Activated gamma-delta T cell treated with anti-CD3 and anti-CD28 coated beads, Interleukin-2, amount 50 U/mL, for 16 hours (primary cell): ENCODE data around the gene CYB5R4.
"Not testable (repeated sequence)": the region's sequence is repeated elsewhere in the genome, so short reads cannot be mapped to it uniquely, and the experiment has no call there.

Experiments
- DNase-seq: peaks from one replicate; pipeline ENCODE4 v3.0.0-alpha.2; 2020; ENCODE audit warnings: low read depth

The CYB5R4 gene

DNA sequence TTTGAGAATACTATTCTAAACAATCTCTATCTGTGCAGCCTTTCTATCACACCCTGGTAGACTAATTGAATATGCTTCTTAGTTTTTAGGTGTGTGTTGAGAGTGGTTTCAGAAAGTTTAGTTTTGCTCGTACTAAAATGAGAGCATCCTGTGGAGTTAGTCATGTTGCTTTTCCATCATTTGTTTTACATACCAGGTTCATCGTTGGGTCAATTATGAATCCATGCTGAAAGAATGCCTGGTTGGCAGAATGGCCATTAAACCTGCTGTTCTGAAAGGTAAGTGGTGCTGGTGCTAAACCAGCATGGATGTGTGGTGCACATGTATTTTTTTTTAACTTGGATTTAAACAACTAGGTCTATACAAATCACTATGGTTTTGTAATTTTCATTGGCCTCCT, 49.3 kb downstream of the CYB5R4 start:
- DNase-seq, result no peak

DNA sequence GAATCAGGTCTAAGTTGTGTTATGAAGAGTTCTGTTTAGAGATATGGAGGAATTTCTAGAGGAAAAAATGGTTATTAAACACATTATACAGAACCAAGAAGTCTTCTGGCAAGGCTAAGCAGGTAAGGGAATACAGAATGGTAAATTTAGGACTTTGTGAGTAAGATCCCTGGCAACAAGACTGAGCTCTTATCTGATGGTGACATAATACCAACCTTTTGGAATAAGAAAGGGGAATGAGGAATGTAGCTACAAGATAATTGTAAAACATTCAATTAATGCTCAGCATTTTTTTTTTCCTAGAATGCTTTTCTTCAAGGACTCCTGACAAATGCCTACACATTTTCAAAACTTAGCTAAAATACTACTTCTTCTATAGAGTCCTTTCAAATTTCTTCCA, 51.8 kb downstream of the CYB5R4 start:
- no peak for DNase-seq

DNA sequence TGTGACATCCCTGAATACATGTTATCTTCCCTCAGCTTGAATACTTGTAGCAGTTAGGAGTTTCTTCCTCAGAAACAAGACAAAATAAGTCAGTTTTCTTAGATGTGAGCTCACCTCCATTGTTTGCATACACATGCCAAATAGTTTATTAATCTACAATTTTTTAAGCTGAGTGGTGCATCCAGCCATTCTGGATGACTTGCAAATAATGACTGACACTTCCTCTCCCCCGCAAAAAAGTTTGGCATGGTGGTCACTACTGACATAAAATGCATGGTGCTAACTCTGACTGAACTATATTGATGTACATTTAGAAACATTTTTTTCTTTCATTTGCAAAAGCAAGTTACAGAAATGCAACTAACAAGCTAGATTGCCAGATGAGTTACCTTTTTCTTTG, 55.5 kb downstream of the CYB5R4 start:
- DNase-seq, result no peak

DNA sequence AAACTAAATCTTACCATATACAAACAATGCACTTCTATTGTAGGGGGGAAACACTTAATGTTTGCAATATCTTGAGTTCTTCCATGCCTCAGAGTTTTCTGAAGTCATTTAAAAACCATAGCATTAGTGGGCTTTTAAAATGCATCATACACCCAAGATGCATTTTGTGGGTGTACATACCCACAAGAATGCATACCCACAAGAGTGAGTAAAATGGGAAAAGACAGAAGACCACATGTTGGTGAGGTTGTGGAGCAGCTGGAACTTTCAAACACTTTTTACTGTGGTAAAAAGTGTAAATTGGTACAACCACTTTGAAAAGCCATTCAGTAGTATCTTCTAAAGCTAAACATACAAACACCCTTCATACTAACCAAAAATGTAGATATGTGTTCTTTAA, 57.5 kb downstream of the CYB5R4 start:
- no peak for DNase-seq

DNA sequence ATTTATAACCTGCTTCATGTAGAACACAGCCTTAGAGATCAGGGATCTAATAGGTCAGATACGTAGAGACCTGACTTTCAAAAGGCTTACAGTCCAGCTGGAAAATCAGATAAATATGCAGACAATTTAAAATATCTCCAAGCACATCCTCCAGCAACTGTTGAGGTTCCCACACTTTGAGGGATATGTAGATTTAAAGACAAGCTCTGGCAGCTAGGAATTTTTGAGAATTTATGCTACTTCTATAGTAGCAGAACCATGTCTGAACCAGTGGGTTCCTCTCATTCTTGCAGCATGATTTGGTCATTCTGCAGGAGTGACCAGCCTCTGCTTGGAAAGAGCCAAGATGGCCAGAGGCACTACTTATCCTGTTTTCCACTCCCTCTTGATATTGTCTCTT, 60.5 kb downstream of the CYB5R4 start:
- DNase-seq, result no peak

DNA sequence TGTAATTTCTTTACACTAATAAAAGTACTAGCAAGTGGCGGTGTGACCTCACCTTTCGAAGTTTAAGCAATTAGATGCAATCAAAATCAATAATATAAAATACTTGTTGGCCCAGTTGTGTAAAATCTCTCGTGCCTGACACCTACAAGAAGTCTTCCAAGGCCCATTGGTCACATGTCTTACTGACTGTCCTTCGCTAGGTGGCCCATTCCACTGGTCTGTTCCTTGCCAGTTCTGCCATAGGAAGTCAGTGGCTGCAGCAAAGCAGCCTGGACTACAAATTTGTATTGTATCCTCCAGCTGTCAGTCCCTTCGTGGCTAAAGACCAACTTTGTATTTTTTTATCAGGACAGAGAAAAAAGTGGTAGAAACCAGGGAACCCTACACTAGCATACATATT, 61.8 kb downstream of the CYB5R4 start:
- DNase-seq, result no peak

DNA sequence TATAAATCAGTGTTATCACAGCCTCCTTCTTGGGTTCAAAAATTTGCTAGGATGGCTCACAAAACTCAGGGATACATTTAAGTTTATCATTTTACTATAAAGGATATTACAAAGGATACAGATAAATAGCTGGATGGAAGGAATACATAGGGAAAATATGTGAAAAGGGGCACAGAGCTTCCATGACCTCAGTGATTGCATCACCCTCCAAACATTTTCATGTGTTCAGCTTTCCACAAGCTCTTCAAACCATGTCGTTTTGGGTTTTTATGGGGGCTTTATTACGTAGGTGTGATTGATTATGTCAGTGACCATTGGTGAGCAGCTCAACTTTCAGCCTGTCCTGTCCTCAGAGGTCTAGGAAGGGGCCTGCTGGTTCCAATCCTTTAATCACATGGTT, 68.0 kb downstream of the CYB5R4 start:
- DNase-seq, result no peak

DNA sequence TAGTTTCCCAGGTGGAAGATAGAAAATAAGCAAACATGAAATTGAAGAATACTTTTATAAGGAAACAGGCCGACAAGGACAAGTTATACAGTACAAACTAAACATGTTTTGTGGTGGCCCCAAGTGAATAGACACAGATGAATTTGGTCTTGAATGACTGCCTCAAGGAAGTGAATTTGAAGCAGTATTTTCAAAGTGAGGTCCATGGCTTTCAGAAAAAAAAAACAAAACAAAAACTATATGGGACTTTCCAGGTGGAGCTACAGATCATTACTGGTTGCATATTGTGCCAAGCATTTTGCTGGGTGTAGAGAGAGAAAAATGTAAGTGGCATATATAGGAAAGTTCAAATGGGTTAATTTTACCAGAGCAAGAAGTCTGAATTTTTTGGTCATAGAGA, 68.8 kb downstream of the CYB5R4 start:
- DNase-seq, result no peak

DNA sequence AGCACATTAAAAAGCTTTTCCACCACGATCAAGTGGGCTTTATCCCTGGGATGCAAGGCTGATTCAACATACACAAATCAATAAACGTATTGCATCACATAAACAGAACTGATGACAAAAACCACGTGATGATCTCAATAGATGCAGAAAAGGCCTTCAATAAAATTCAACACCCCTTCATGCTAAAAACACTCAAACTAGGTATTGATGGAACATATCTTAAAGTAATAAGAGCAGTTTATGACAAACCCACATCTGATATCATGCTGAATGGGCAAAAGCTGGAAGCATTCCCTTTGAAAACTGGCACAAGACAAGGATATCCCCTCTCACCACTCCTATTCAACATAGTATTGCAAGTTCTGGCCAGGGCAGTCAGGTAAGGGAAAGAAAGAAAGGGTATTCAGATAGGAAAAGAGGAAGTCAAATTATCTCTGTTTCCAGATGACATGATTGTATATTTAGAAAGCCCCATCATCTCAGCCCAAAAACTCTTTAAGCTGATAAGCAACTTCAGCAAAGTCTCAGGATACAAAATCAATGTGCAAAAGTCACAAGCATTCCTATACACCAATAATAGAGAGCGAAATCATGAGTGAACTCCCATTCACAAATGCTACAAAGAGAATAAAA, 86.8 kb downstream of the CYB5R4 start:
- not testable (repeated sequence) for DNase-seq

DNA sequence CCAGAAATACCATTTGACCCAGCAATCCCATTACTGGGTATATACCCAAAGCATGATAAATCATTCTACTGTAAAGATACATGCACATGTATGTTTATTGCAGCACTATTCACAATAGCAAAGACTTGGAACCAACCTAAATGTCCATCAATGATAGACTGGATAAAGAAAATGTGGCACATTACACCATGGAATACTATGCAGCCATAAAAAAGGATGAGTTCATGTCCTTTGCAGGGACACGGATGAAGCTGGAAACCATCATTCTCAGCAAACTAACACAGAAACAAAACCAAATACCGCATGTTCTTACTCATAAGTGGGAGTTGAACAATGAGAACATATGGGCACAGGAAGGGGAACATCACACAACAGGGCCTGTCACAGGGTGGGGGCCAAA, 88.5 kb downstream of the CYB5R4 start:
- DNase-seq, result not testable (repeated sequence)

DNA sequence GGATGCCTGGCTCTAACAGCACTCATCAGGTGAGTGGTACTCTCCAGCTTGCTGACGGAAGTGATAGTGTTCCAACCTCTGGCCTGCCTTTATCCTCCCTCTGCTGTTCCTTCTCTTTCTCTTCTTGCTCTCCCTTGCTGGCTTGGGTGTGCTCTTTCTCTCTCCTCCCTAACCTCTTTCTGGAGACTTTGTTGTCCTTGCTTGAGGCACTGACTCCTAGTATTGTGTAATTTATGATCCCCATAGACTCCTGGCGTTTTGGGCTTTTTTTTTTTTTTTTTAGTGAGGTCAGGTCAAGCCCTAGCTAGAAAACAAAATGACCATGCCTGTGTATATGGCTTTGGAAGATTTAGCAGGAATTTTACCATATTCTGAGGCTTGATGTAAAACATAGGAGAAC, 89.4 kb downstream of the CYB5R4 start:
- no peak for DNase-seq

DNA sequence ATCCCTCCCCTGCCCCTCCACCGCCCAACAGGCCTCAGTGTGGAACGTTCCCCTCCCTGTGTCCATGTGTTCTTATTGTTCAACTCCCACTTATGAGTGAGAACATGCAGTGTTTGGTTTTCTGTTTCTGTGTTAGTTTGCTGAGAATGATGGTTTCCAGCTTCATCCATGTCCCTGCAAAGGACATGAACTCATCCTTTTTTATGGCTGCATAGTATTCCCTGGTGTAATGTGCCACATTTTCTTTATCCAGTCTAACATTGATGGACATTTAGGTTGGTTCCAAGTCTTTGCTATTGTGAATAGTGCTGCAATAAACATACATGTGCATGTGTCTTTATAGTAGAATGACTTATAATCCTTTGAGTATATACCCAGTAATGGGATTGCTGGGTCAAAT, 91.9 kb downstream of the CYB5R4 start:
- not testable (repeated sequence) for DNase-seq

DNA sequence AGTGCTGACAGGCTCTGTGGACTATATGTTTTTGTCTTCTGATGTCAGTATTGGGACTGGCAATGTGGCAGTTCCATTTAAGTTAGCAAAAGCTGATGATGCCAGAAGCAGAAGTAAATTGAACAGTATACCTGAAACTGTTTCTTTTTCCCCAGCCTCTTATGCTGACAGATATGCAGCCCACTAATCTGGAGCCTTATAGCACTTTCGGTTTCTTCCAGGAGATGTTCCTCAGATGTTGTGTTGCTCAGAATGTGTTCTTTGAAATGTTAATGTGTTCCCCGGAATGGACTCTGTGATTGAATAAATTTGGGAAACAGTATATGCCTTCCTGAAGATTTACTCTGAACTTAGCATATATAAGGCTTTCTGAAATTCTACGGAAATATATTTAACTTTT, 93.3 kb downstream of the CYB5R4 start:
- no peak for DNase-seq

DNA sequence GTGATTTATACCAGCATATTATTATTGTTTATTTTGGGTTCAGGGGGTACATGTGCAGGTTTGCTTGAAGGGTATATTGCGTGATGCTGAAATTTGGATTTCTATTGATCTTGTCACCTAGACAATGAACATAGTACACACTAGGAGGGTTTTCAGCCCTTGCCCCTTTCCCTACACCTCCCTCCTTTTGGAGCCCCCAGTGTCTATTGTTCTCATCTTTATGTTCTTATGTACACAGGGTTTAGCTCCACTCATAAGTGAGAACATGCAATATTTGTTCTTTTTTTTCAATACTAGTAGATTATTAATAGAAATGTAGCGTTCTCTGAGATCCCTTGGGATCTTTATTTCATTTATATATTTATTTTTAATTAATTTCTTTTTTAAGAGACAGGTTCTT, 94.9 kb downstream of the CYB5R4 start:
- DNase-seq, result no peak

DNA sequence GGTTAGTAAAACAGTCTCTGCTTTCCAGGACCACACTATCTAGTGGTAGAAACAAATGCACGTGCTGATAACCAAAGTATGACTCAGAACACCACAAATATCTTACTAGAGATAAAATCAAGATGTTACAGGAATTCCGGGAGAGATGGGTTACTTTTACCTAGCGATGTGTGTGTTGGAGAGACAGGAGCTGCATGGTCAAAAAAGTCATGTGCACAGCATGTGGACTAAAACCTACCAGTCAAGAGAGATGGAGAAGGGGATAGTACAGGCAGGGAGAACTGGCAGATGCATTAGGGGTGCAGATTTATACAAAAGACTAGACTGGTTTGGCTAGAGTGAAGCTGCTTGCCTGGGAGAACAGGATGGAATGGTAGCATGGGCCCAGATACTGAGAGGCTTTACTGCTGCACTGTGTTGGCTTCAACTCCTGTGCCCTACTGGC, 98.8 kb downstream of the CYB5R4 start:
- DNase-seq, result no peak

DNA sequence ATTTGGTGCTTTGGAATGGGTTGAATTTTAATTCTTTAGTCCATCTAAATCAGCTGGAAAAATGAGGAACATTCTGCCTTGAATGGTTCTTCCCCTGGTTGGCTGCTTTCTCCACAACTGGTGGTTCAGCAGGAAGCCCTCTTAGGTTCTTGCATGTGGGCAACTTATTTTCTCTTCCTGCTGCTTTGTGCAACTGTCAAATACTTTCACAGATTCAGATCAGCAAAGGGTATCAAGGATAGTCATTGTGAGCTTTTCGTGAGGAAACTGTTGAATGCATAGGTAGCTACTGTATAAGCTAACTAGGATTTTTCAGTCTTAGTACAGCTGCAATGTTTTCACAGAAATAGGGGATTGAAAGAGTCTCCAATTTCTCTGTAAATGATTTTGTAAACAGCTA, 101.2 kb downstream of the CYB5R4 start:
- no peak for DNase-seq

DNA sequence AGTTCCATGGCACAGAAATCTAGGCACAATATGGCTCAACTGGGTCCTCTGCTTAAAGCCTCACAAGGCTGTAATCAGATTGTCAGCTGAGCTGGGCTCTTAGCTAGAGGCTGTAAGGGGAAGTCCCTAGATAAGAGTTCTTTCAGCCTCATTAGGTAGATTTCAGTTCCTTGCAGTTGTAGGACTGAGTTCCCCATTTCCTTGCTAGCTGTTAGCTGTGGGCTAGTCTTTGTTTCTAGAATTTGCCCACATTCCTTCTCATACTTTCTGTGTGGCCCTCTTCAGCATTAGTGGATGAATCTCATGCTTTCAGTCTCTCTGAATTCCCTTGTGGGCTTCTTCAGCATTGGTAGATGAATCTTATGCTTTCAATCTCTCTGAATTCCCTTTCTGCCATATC, 103.1 kb downstream of the CYB5R4 start:
- no peak for DNase-seq

DNA sequence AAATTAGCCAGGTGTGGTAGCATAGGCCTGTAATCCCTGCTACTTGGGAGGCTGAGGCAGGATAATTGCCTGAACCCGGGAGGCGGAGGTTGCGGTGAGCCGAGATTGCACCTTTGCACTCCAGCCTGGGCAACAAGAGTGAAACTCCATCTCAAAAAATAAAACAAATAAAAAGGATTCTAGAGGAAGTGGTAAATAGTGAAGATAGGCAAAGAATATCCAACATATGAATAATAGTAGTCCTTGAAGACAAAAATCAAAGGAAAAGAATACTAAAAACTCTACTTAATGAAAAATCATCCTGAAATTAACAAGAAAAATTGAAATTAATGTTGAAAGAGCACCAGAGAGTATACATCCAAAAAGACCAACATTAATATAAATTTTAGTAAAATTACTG, 107.0 kb downstream of the CYB5R4 start:
- no peak for DNase-seq

DNA sequence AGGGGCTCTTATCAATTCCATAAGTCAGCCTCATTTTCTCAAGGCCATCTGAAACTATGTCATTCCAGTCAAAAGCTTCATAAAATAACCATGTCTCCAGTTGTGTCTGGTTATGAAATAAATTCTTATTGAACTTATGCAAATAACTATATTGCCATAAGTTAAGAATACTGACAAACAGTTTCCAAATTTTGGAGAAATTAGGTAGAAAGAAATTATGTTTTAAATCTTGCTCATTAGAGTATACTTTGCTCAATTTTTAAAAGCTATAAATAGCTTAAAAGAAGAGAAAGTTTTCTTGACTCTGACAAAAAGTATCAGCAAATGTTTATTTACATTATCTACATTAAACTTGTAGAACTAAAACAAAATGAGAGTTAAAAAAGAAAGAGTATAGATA, 111.1 kb downstream of the CYB5R4 start:
- DNase-seq, result no peak

DNA sequence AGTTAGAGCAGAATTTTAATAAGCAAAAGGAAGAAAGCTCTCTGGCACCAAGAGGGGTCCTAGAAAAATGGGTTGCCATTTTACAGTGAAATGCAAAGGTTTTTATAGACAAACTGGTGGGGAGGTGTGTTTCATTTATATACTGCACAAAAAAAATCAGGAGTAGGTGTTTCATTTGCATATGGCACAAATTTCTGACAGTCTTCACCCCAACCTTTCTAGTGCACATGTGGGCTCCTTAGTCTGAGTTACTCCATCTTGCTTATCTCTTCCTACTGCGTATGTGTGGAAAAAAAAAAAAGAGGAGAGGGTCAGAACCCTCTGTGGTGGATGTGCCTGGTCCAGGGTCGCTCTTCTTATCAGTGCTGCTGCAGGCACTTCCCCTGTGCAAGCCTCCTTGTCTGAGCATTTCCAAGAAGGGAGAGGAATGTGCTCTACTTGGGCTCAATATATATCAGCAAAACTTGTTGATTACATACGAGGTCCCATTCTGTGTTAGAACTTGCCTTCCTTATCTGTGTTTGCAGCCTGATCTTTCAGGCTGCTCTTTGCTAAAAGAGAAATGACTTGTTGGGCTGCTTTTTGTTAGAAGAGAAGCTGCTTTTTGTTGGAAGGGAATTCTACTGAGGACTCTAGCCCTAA, 115.0 kb downstream of the CYB5R4 start:
- no peak for DNase-seq

DNA sequence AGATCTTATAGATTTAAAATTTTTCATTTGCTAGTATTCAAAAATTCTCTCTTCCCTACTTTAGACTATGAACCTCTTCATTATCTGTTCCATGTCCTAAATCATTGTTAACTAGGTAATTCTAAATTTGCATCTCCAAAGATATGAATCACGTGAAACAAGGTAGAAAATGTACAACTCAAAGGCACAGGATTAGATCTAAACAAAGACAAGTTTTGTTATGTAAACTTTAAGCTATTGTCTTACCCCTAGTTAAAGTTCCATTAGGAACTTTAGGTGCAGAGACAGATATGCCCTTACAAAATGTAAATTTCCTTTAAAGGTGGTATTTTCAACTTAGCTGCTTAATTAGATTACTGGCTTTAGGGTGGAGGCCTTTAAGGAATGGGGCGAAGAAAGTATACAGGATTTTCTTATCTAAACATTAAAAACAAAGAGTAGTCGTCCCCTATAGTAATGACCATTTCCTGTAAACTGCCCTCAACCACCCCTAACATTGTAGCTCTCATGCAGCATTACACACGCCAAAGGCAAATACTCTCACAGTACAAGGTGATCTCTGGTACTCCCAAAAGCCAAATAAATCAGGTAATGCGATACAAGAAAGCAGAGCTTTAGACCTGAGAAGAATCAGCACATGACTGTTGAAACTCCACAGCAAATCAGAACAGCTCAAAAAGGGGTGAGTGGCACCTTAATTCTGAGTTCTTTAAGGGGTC, 116.7 kb downstream of the CYB5R4 start:
- DNase-seq, result no peak

DNA sequence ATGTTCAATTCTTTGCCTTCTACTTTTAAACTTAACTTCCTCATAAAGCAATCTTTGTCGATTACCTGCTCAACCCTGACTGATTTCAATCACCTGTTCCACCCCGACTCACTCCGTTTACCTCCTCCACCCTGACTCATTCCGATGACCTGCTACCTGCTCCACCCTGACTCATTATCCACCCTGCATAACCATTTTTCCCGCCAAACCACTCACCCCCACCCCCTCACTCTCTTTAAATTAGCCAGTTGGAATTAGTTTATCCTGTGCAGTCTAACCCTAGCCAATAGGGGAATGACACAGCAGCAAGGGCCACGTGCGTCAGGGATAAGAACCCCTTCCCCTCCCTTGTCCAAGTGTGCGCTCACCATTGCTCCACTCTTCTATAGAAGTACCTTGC, 117.4 kb downstream of the CYB5R4 start:
- DNase-seq, result no peak

DNA sequence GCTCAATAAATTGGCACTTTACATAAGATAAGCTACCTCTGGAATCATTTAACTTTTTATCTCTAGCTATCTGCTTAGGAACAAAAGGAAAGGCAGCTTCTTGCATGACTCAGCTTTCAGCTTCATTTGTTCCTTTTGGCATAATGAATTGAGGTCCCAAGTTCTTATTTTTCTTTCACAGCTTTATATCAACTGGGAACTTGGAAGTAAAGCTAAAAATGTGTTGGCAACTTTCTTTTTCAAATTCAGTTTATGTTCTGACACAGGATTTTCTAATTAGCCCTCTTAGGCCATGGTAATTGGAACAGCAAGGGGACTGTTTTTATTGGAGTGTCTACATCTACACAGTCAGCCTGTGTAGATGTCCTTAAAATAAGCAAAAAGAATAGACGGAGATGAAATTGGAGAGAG, 118.8 kb downstream of the CYB5R4 start:
- DNase-seq, result no peak

DNA sequence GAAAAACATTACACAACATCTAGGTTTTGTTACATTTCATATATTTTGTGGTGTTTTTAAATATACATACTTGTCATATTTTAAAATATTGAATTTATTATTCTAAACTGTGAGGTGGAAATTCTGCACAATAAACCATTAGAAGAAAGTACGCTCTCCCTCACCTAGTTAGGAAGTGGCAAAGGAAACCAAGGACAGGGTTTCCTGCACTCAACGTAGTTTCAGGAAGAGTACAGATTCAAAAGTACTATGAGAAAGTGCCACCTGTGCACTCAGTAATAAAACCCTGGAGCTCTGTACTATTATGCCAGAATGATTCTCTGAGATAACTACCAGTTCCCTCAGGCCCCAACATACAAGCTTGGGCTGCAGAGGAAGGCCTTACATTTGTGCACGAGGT, 119.5 kb downstream of the CYB5R4 start:
- DNase-seq, result no peak
